ENCODE measurements around the gene APBB2.

APBB2 gene

GRCh38 chr4:41185614-41186592, 28.4 kb downstream of the APBB2 start:
- no peak for DNase-seq

- no peak for DNase-seq
Measured at GRCh38 chr4:41184009-41184408, 30.3 kb downstream of the APBB2 start.

GRCh38 chr4:41183021-41183553, 31.3 kb downstream of the APBB2 start:
- DNase-seq, result no peak

- no peak for DNase-seq
Measured at GRCh38 chr4:41181037-41181436, 33.3 kb downstream of the APBB2 start.

- no peak for DNase-seq
Measured at GRCh38 chr4:41179498-41180195, 34.7 kb downstream of the APBB2 start.

- DNase-seq, result no peak
Measured at GRCh38 chr4:41178372-41179370, 35.7 kb downstream of the APBB2 start.

GRCh38 chr4:41177016-41177415, 37.3 kb downstream of the APBB2 start:
- no peak for DNase-seq

GRCh38 chr4:41176340-41176739, 38.0 kb downstream of the APBB2 start:
- no peak for DNase-seq

- DNase-seq, result no peak
Measured at GRCh38 chr4:41175794-41176193, 38.5 kb downstream of the APBB2 start.

GRCh38 chr4:41174444-41174843, 39.9 kb downstream of the APBB2 start:
- peak; percentile 25 for DNase-seq

- DNase-seq, result peak; percentile 65
Measured at GRCh38 chr4:41172786-41173185, 41.6 kb downstream of the APBB2 start.

- DNase-seq, result no peak
Measured at GRCh38 chr4:41169256-41169800, 45.0 kb downstream of the APBB2 start.

- DNase-seq, result no peak
Measured at GRCh38 chr4:41167191-41167590, 47.2 kb downstream of the APBB2 start.

- no peak for DNase-seq
Measured at GRCh38 chr4:41164405-41164804, 49.9 kb downstream of the APBB2 start.

- DNase-seq, result no peak
Measured at GRCh38 chr4:41161355-41161754, 53.0 kb downstream of the APBB2 start.

GRCh38 chr4:41160856-41161255, 53.5 kb downstream of the APBB2 start:
- DNase-seq, result no peak

GRCh38 chr4:41160012-41160789, 54.1 kb downstream of the APBB2 start:
- no peak for DNase-seq

- no peak for DNase-seq
Measured at GRCh38 chr4:41158756-41159155, 55.6 kb downstream of the APBB2 start.

- no peak for DNase-seq
Measured at GRCh38 chr4:41158274-41158673, 56.1 kb downstream of the APBB2 start.

GRCh38 chr4:41157009-41157408, 57.3 kb downstream of the APBB2 start:
- DNase-seq, result no peak

GRCh38 chr4:41156574-41156973, 57.8 kb downstream of the APBB2 start:
- DNase-seq, result no peak
